HCT116 (cell line): ENCODE measurements around the gene SETD6. TPM values are rescaled to one million over a fixed set of nuclear protein-coding genes. Genes with fewer than 3 reads are reported as not detected.

ENCODE experiments used
- ATAC-seq: fragments of 200-7000 bp; cut with Tn5 transposase; 2 replicates; pipeline ENCODE4 v1.9.1; 2020; ENCODE audit warnings: mild to moderate bottlenecking, moderate library complexity
- BruUV-seq: library from RNA; stranded (reverse); fragments of 400-500 nt; replicated peaks from 2 replicates; lab custom pipeline; 2021; lab: Mats Ljungman, UMichigan
- CTCF ChIA-PET: fragments of 300-600 bp; sonication (Branson Sonifier 250); formaldehyde crosslinking; loops from one replicate; lab custom pipeline; 2021; ENCODE audit warnings: antibody characterized with exemption; lab: Charles Lee
- POLR2A ChIA-PET: fragments of 300-600, 350-600 bp; sonication (Branson Sonifier 250); formaldehyde crosslinking; loops from one replicate; lab custom pipeline; 2021; ENCODE audit warnings: antibody characterized with exemption; lab: Charles Lee
- RAD21 ChIA-PET, 2 experiments: fragments of 300-600 bp; sonication (Branson Sonifier 250); formaldehyde crosslinking; loops; one replicate each; lab custom pipeline; 2023; ENCODE audit warnings: low total read pairs in 2 of 2; ENCODE audit not compliant: uncharacterized antibody in 2 of 2, unreplicated experiment in 2 of 2, low non-redundant PET in 1 of 2; lab: Charles Lee
- DNase-seq: peaks from one replicate; pipeline ENCODE4 v3.0.0-alpha.2; 2010; ENCODE audit warnings: low read depth, low spot score
- H2AFZ ChIP-seq: fragments of 200-600 bp; shearing (Covaris generic), sonication (generic); 2 replicates; pipeline ENCODE4 v1.6.1; 2017; ENCODE audit warnings: low read depth, mixed run types, mixed read lengths, antibody characterized with exemption, low read length; ENCODE audit not compliant: poor library complexity, severe bottlenecking
- H3K27ac ChIP-seq: 2 replicates; pipeline ENCODE4 v1.5.1; 2012; ENCODE audit warnings: low read depth, low read length
- H3K27me3 ChIP-seq: fragments of 200-600 bp; sonication (generic); 2 replicates; pipeline ENCODE4 v1.6.1; 2016; ENCODE audit warnings: mixed run types, low read length, mixed read lengths; ENCODE audit not compliant: insufficient read depth
- H3K36me3 ChIP-seq, 2 experiments: fragments of 200-500 bp in 1 of 2; fragments of 200-600 bp in 1 of 2; sonication (Bioruptor generic) in 1 of 2; sonication (generic) in 1 of 2; 2 replicates each; pipeline versions ENCODE4 v1.5.1 to v1.6.1; 2014 to 2016; ENCODE audit warnings: low read length in 2 of 2, inconsistent platforms in 1 of 2, mixed read lengths in 1 of 2, mixed run types in 1 of 2; ENCODE audit not compliant: insufficient read depth in 2 of 2, control insufficient read depth in 1 of 2
- H3K4me1 ChIP-seq, 2 experiments: fragments of 200-600 bp in 1 of 2; sonication (generic) in 1 of 2; 2 replicates each; pipeline versions ENCODE4 v1.5.1 to v1.6.1; 2012 to 2017; ENCODE audit warnings: low read length in 2 of 2, inconsistent platforms in 1 of 2, mild to moderate bottlenecking in 1 of 2, mixed read lengths in 1 of 2, mixed run types in 1 of 2, moderate library complexity in 1 of 2; ENCODE audit not compliant: insufficient read depth in 2 of 2, control insufficient read depth in 1 of 2
- H3K4me2 ChIP-seq: fragments of 200-600 bp; sonication (generic); 2 replicates; pipeline ENCODE4 v1.6.1; 2017; ENCODE audit warnings: mixed run types, low read length, mixed read lengths
- H3K4me3 ChIP-seq, 2 experiments: fragments of 200-600 bp in 1 of 2; sonication (generic) in 1 of 2; replicated peaks in 1 of 2; 2 replicates each; pipeline ENCODE4 v1.5.1; 2011 to 2016; ENCODE audit warnings: low read length in 2 of 2, control low read depth in 1 of 2, low read depth in 1 of 2, mild to moderate bottlenecking in 1 of 2, mixed read lengths in 1 of 2, mixed run types in 1 of 2
- H3K79me2 ChIP-seq: fragments of 200-600 bp; sonication (generic); 2 replicates; pipeline ENCODE4 v1.6.1; 2017; ENCODE audit warnings: mild to moderate bottlenecking, mixed run types, low read length, moderate library complexity, mixed read lengths; ENCODE audit not compliant: insufficient read depth
- H3K9ac ChIP-seq: fragments of 200-600 bp; sonication (generic); 2 replicates; pipeline ENCODE4 v1.6.1; 2016; ENCODE audit warnings: low read length, mixed read lengths
- H3K9me2 ChIP-seq: fragments of 200-600 bp; sonication (generic), shearing (Covaris generic); 2 replicates; pipeline ENCODE4 v1.6.1; 2017; ENCODE audit warnings: mixed run types, mild to moderate bottlenecking, moderate library complexity; ENCODE audit not compliant: insufficient read depth
- H3K9me3 ChIP-seq, 2 experiments: fragments of 200-500 bp in 1 of 2; fragments of 200-600 bp in 1 of 2; sonication (Bioruptor generic) in 1 of 2; sonication (generic) in 1 of 2; 2 replicates each; pipeline ENCODE4 v1.6.1; 2014 to 2017; ENCODE audit warnings: low read length in 2 of 2, mixed read lengths in 2 of 2, inconsistent platforms in 1 of 2, low read depth in 1 of 2, mild to moderate bottlenecking in 1 of 2, mixed run types in 1 of 2, moderate library complexity in 1 of 2; ENCODE audit not compliant: control insufficient read depth in 1 of 2, insufficient read depth in 1 of 2
- H4K20me1 ChIP-seq: fragments of 200-600 bp; sonication (generic), shearing (Covaris generic); 2 replicates; pipeline ENCODE4 v1.6.1; 2017; ENCODE audit warnings: mixed run types, mild to moderate bottlenecking, moderate library complexity; ENCODE audit not compliant: insufficient read depth
- CEBPB ChIP-seq: IDR thresholded peaks from 2 replicates; pipeline ENCODE4 v1.6.1; 2012; ENCODE audit warnings: low read depth
- ELF1 ChIP-seq: IDR thresholded peaks from 2 replicates; pipeline ENCODE4 v1.6.1; 2012; ENCODE audit warnings: low read depth, borderline replicate concordance
- RAD21 ChIP-seq: IDR thresholded peaks from 2 replicates; pipeline ENCODE4 v1.6.1; 2012; ENCODE audit warnings: low read depth, mild to moderate bottlenecking
- intact Hi-C: fragments of 100-400 bp; cut with micrococcal nuclease; formaldehyde crosslinking; loops from 2 replicates; pipeline ENCODE4 v1.10.0; 2022
- total RNA-seq: library from RNA; stranded (reverse); gene quantifications from one replicate; pipeline ENCODE4 v1.2.1, GENCODE V29; 2021; ENCODE audit not compliant: unreplicated experiment
- TF ChIP-seq, protein P1 (sequence below): IDR thresholded peaks from 2 replicates; pipeline ENCODE4 v1.6.1; 2011; ENCODE audit warnings: mild to moderate bottlenecking, low read length, moderate library complexity; ENCODE audit not compliant: insufficient replicate concordance; ENCODE audit errors: extremely low read depth
- TF ChIP-seq, protein P2 (sequence below): IDR thresholded peaks from 2 replicates; pipeline ENCODE4 v1.6.1; 2012

Gene SETD6
- total RNA-seq, 1 experiment from 2014 or later, result 26.6 TPM

DNA sequence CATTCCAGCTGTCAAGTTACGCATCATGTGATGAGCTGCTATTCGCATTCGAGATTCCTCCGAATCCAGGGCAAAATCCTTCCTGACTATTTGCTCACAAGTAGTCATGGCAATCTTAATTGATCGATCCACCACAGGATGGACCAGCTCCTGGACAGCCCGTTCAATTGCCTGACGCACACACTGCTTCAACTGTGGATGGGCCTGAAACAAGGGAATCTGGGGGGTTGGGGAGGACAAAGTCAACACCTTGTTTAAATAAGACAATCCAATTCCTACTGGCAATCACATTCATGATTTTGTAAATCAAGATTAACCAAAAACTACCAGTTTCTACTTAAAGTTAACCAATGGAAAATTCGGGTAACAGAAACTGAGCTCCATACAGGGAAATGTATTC, 28.4 kb downstream of the SETD6 start:
- Histone ChIP-seq H3K4me2 (no peak overlapping the region), H2AFZ (no peak overlapping the region), H3K9me2 (no peaks in the 10 kb centered on the region), H4K20me1 (no peaks in the 10 kb centered on the region; the same call in 1 of the 2 replicates), H3K9me3 (no peaks in the 10 kb centered on the region), H3K79me2 (peaks cover 20% of the 10 kb centered on the region; the same call in 1 of the 2 replicates), H3K4me3 (no peak overlapping the region), H3K36me3 (peaks cover 80% of the 10 kb centered on the region in 2 experiments), H3K4me1 (no peaks in the 10 kb centered on the region), H3K9ac (no peak overlapping the region), H3K27ac (no peak overlapping the region), H3K27me3 (no peaks in the 10 kb centered on the region)
- DNase-seq (no peak), ATAC-seq (no peak)
- intact Hi-C loops, result loop anchor here (5.0 kb wide), 1 partner anchor 34 kb away; no protein-coding TSS in a partner anchor
- no TSS peak for BruUV-seq
- CTCF ChIA-PET, result no interaction called here
- POLR2A ChIA-PET, result no interaction called here
- TF ChIP-seq RAD21 (no peak), CEBPB (no peak)
- RAD21 ChIA-PET, result no interaction called here

DNA sequence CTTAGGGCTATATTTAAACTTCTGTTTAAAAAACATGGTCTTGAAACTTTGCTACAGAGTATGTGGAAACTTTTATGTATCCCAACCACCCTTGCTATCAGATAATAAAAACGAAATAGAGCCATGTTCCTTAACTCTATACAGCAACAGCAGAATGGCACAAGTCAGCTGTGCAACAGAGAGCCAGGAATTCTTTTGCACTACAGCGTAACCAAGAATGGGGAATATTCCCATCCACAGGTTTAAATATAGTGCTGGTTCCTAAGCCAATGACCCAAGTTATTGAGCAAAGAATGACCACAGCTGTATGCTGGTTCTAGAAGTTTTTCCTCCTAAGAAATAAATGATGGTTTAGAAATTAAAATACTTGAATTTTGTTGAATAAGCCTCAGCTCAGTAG, 33.1 kb downstream of the SETD6 start:
- TF ChIP-seq RAD21, result no peak
- no peak for TF ChIP-seq ELF1
- TF ChIP-seq, protein P1, sequence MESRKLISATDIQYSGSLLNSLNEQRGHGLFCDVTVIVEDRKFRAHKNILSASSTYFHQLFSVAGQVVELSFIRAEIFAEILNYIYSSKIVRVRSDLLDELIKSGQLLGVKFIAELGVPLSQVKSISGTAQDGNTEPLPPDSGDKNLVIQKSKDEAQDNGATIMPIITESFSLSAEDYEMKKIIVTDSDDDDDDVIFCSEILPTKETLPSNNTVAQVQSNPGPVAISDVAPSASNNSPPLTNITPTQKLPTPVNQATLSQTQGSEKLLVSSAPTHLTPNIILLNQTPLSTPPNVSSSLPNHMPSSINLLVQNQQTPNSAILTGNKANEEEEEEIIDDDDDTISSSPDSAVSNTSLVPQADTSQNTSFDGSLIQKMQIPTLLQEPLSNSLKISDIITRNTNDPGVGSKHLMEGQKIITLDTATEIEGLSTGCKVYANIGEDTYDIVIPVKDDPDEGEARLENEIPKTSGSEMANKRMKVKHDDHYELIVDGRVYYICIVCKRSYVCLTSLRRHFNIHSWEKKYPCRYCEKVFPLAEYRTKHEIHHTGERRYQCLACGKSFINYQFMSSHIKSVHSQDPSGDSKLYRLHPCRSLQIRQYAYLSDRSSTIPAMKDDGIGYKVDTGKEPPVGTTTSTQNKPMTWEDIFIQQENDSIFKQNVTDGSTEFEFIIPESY, result no peak
- TF ChIP-seq, protein P2, sequence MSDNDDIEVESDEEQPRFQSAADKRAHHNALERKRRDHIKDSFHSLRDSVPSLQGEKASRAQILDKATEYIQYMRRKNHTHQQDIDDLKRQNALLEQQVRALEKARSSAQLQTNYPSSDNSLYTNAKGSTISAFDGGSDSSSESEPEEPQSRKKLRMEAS, result no peak
- TF ChIP-seq, all 23 proteins: peak for 0

More for the DNA sequence above, 33.1 kb downstream of the SETD6 start:
- intact Hi-C loops, result loop anchor here (2.0 kb wide), 1 partner anchor 24 kb away; no protein-coding TSS in a partner anchor
- no peaks in the 10 kb centered on the region for H3K9me2 ChIP-seq
- peaks cover 72 to 79% of the 10 kb centered on the region in 2 experiments for H3K36me3 ChIP-seq
- DNase-seq (no peak), ATAC-seq (no peak)
- no peak overlapping the region for H3K4me2 ChIP-seq
- H3K4me3 ChIP-seq, result no peak overlapping the region
- H3K9ac ChIP-seq, result no peak overlapping the region
- RAD21 ChIA-PET, result no interaction called here
- no peaks in the 10 kb centered on the region; the same call in 1 of the 2 replicates for H4K20me1 ChIP-seq
- BruUV-seq, result no TSS peak
- no peaks in the 10 kb centered on the region for H3K4me1 ChIP-seq
- no peaks in the 10 kb centered on the region for H3K27me3 ChIP-seq
- H3K79me2 ChIP-seq, result peaks cover 47% of the 10 kb centered on the region
- POLR2A ChIA-PET, result no interaction called here
- no peaks in the 10 kb centered on the region for H3K9me3 ChIP-seq
- H2AFZ ChIP-seq, result no peak overlapping the region
- CTCF ChIA-PET, result no interaction called here
- H3K27ac ChIP-seq, result no peak overlapping the region
